Measurements from ENCODE around the gene MAPK4. TPM values are rescaled to one million over a fixed set of nuclear protein-coding genes. Genes with fewer than 3 reads are reported as not detected.

MAPK4 gene
- total and polyA plus RNA-seq, 10 of the 15 experiments (the other 5 are each of a cell fraction or from before 2014, with no cell fraction given) = 0.03 to 0.11 (median 0.06) TPM; not detected in 4

DNA sequence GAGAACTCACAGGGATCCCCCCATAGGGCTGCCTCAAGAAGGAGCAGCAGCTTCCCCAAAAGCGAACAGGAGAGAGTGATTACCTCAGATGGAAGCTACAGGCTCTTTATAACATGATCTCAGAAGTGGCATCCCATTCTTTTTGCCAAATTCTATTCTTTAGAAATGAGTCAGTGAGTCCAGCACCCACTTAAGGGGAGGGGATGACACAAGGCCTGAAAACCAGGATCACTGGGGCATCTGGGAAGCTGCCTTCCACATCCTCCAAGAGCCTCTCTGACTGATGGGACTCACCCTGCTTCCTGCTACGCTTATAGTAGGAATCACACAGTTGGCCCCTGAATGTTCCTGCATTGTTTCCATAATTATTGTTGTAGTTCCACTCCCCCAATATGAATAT lies 96.5 kb downstream of the MAPK4 start:
- ATAC-seq (no peak), FAIRE-seq (no peak), DNase-seq (ENCODE audit: low read depth, low spot score) (no peak)
- Histone ChIP-seq H3K4me1 (ENCODE audit: control insufficient read depth, insufficient read depth, low read length) (no peaks in the 10 kb centered on the region), H3K27ac (ENCODE audit: control insufficient read depth, insufficient read depth) (no peak overlapping the region), H3K9me3 (replicated peaks; ENCODE audit: control insufficient read depth, insufficient read depth, low read length) (no peaks in the 10 kb centered on the region), H3K4me2 (ENCODE audit: control insufficient read depth, insufficient read depth) (no peak overlapping the region), H3K4me3 (no peak overlapping the region), H3K27me3 (replicated peaks in 1 of 2; ENCODE audit: control insufficient read depth in 2 of 2, insufficient read depth in 2 of 2, low read length in 1 of 2) (peaks cover 0 to 6% of the 10 kb centered on the region in 2 experiments; a peak in 2 of 4 replicates), H3K36me3 (ENCODE audit: control insufficient read depth in 2 of 2, insufficient read depth in 2 of 2, low read length in 1 of 2) (no peaks in the 10 kb centered on the region), H4K20me1 (ENCODE audit: control insufficient read depth, insufficient read depth) (no peaks in the 10 kb centered on the region), H3K79me2 (ENCODE audit: control insufficient read depth, insufficient read depth, low read length) (no peaks in the 10 kb centered on the region), H2AFZ (ENCODE audit: control insufficient read depth, low read depth, low read length) (no peak overlapping the region), H3K9ac (ENCODE audit: control insufficient read depth, insufficient read depth, low read length) (no peak overlapping the region)
- intact Hi-C loops (cut with micrococcal nuclease; ENCODE audit: unreplicated experiment) = no loop called here
- in situ Hi-C loops (cut with MboI) = no loop called here
- 37% methylated on average over 2 of the region's 2 CpGs for WGBS (ENCODE audit: insufficient coverage, insufficient replicate concordance, low lambda C conversion rate, missing lambda C conversion rate)
- TF ChIP-seq GATAD2B (conservative IDR thresholded peaks at IDR 0.05; ENCODE audit: low read depth) (no peak), IRF4 (IDR thresholded peaks at IDR 0.05; ENCODE audit: low read depth, low read length) (no peak), YY1 (IDR thresholded peaks at IDR 0.05; ENCODE audit: low read depth, low read length) (no peak), SREBF1 (IDR thresholded peaks at IDR 0.05; ENCODE audit: low read length) (no peak), SMAD1 (IDR thresholded peaks at IDR 0.05; ENCODE audit: low read depth, partially characterized antibody) (no peak), SUZ12 (IDR thresholded peaks at IDR 0.05; ENCODE audit: unreplicated experiment) (no peak), PAX8 (IDR thresholded peaks at IDR 0.05) (no peak), NFYB (IDR thresholded peaks at IDR 0.05; ENCODE audit: insufficient read depth, low read depth, low read length) (no peak), NRF1 (conservative IDR thresholded peaks at IDR 0.05; ENCODE audit: low read depth, low read length) (no peak)
- TF ChIP-seq, protein P1, sequence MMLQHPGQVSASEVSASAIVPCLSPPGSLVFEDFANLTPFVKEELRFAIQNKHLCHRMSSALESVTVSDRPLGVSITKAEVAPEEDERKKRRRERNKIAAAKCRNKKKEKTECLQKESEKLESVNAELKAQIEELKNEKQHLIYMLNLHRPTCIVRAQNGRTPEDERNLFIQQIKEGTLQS (IDR thresholded peaks at IDR 0.05; ENCODE audit: borderline replicate concordance, extremely low read depth, low read depth, low read length) = no peak
- BruUV-seq (replicated peaks) = no TSS peak
- ChIA-PET POLR2A (no interaction called here), CTCF (no interaction called here), SMC1A (ENCODE audit: uncharacterized antibody, unreplicated experiment) (interaction anchor here (1.5 kb wide), 1 partner anchor 182 kb away, joined by 3 read pairs; no protein-coding TSS in a partner anchor), RAD21 (ENCODE audit: unreplicated experiment) (no interaction called here)

Measured in GM12878 (cell line).